Measurements from ENCODE around the gene XK. TPM values are rescaled to one million over a fixed set of nuclear protein-coding genes. Genes with fewer than 3 reads are reported as not detected.

XK gene
- total and polyA plus RNA-seq, 9 of the 15 experiments (the other 6 are each of a cell fraction or from before 2014, with no cell fraction given) = 4.0 to 21.6 (median 11.6) TPM

DNA sequence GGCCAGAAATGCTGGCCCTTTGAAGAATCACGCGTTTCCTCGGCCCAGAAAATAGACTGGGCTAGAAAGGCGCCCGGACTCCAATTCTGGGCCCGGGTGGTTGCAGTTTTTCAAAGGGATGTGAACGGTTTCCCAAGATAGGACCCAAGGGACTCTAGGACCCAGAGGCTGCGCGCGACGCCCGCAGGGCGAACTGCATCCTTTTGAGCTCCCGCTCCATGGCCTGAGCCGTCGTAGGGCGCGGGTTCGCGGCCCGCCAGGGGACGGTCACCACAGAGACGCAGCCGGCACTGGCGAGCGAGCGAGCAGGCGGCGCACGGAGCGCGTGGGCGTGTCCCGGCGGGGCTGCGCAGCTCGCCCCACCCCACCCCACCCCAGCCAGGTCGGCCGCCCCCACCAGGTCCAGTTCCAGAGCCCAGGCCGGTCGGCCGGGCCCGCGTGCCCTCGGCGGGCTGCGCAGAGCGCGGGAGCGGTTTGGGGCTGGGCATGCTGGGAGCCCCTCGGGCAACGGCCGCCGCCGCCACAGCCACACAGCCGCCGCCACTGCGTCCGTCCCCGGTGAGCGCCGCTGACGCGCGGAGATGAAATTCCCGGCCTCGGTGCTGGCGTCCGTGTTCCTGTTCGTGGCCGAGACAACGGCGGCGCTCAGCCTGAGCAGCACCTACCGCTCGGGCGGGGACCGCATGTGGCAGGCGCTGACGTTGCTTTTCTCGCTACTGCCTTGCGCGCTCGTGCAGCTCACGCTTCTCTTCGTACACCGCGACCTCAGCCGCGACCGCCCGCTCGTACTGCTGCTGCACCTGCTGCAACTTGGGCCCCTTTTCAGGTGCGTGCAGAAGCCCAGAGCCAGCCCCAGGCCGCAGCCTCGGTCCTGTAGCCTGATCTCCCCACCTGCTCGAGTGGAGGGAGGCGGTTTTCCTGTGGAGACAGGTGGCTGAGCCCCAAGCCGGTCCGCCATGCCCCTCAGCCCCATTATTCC is at the start of gene XK (continued):
- TF ChIP-seq, protein P1, sequence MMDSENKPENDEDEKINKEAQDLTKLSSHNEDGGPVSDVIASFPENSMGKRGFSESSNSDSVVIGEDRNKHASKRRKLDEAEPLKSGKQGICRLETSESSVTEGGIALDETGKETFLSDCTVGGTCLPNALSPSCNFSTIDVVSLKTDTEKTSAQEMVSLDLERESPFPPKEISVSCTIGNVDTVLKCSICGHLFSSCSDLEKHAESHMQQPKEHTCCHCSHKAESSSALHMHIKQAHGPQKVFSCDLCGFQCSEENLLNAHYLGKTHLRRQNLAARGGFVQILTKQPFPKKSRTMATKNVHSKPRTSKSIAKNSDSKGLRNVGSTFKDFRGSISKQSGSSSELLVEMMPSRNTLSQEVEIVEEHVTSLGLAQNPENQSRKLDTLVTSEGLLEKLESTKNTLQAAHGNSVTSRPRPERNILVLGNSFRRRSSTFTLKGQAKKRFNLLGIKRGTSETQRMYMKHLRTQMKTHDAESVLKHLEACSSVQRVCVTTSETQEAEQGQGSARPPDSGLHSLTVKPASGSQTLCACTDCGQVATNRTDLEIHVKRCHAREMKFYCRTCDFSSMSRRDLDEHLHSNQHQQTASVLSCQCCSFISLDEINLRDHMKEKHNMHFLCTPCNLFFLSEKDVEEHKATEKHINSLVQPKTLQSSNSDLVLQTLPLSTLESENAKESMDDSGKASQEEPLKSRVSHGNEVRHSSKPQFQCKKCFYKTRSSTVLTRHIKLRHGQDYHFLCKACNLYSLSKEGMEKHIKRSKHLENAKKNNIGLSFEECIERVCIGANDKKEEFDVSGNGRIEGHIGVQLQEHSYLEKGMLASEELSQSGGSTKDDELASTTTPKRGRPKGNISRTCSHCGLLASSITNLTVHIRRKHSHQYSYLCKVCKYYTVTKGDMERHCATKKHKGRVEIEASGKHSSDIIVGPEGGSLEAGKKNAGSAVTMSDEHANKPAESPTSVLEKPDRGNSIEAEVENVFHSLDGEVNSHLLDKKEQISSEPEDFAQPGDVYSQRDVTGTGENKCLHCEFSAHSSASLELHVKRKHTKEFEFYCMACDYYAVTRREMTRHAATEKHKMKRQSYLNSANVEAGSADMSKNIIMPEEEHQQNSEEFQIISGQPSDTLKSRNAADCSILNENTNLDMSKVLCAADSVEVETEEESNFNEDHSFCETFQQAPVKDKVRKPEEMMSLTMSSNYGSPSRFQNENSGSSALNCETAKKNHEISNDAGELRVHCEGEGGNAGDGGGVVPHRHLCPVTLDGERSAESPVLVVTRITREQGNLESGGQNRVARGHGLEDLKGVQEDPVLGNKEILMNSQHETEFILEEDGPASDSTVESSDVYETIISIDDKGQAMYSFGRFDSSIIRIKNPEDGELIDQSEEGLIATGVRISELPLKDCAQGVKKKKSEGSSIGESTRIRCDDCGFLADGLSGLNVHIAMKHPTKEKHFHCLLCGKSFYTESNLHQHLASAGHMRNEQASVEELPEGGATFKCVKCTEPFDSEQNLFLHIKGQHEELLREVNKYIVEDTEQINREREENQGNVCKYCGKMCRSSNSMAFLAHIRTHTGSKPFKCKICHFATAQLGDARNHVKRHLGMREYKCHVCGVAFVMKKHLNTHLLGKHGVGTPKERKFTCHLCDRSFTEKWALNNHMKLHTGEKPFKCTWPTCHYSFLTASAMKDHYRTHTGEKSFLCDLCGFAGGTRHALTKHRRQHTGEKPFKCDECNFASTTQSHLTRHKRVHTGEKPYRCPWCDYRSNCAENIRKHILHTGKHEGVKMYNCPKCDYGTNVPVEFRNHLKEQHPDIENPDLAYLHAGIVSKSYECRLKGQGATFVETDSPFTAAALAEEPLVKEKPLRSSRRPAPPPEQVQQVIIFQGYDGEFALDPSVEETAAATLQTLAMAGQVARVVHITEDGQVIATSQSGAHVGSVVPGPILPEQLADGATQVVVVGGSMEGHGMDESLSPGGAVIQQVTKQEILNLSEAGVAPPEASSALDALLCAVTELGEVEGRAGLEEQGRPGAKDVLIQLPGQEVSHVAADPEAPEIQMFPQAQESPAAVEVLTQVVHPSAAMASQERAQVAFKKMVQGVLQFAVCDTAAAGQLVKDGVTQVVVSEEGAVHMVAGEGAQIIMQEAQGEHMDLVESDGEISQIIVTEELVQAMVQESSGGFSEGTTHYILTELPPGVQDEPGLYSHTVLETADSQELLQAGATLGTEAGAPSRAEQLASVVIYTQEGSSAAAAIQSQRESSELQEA (IDR thresholded peaks at IDR 0.05; ENCODE audit: low read depth) = no peak
- TF ChIP-seq LEF1 (IDR thresholded peaks at IDR 0.05) = no peak
- TF ChIP-seq PRPF4 (IDR thresholded peaks at IDR 0.05; ENCODE audit: insufficient read depth, low read depth, low read length, poor library complexity, severe bottlenecking) = no peak
- no peak for TF ChIP-seq CCAR2 (IDR thresholded peaks at IDR 0.05; ENCODE audit: low read depth, low read length)
- TF ChIP-seq ZNF75A (CRISPR knock-in tag; IDR thresholded peaks at IDR 0.05) = no peak
- TF ChIP-seq DIDO1 (tag; IDR thresholded peaks at IDR 0.05; ENCODE audit: low read depth) = no peak
- TF ChIP-seq ZBED1 (IDR thresholded peaks at IDR 0.05) = no peak
- TF ChIP-seq FOXJ2 (tag; IDR thresholded peaks at IDR 0.05) = no peak
- no peak for TF ChIP-seq CUX1 (CRISPR knock-in tag; IDR thresholded peaks at IDR 0.05)
- TF ChIP-seq TRIM24 (IDR thresholded peaks at IDR 0.05) = no peak
- TF ChIP-seq ZNF445 (CRISPR knock-in tag; IDR thresholded peaks at IDR 0.05; ENCODE audit: low read depth) = no peak
- no peak for TF ChIP-seq SREBF2 (CRISPR knock-in tag; IDR thresholded peaks at IDR 0.05)
- no peak for TF ChIP-seq PKNOX1 (IDR thresholded peaks at IDR 0.05)

Measured in K562 (cell line).